GF-D8 (cell line): ENCODE data around the gene RBM19.
"Not testable (repeated sequence)": the region's sequence is repeated elsewhere in the genome, so short reads cannot be mapped to it uniquely, and the experiment has no call there.

ENCODE experiments used
- DNase-seq: peaks from one replicate; lab custom pipeline; 2025; lab: John Stamatoyannopoulos, UW

Gene RBM19

DNA sequence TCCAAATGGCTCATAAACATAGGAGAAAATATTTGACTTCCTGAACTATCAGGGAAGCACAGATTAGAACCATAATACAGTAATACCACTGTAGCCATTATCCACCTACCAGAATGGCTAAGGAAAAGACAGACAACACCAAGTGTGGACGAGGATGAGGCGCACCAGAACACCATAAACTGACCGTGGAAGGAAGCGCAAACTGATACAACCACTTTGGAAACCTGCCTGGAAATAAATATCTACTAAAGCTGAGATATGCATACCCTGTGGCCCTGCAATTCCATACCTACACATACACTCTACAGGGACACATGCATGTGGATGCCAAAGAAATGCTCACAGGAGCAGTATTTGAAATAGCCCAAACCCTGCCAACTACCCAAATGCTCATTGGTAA lies 60.3 kb downstream of the RBM19 start:
- no peak for DNase-seq

DNA sequence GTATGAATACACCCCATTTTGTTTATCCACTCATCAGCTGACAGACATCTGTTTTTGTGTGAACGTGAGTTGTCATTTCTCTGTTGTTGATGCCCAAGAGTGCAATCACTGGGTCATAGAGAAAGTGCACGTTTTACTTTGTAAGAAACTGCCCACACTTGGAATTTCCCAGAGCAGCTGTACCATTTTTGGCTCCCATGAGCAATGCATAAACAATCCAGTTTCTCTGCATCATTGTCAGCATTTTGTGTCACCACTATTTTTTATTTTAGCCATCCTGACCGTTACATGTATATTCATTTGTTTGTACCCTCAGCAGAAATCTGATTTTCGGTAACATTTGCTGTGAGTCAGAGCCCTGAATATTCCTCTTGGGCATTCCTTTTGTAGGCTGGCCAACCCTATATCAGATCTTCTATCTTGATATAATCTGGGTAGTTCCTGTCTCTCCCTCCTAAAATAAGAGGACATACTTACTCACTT lies 62.7 kb downstream of the RBM19 start:
- DNase-seq: no peak

DNA sequence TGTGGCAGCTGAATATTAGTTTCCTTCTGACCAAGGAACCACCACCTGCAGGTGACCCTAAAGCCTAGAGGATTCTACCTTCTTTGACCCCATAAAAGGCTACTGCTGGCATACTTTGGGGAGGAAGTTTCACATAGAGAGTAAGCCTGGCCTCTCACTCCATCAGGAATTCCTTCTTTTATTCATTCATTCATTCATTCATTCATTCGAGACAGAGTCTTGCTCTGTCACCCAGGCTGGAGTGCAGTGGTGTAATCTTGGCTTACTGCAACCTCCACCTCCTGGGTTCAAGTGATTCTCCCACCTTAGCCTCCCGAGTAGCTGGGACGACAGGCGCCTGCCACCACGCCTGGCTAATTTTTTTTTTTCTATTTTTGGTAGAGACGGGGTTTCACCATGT lies 64.8 kb downstream of the RBM19 start:
- DNase-seq: not testable (repeated sequence)

DNA sequence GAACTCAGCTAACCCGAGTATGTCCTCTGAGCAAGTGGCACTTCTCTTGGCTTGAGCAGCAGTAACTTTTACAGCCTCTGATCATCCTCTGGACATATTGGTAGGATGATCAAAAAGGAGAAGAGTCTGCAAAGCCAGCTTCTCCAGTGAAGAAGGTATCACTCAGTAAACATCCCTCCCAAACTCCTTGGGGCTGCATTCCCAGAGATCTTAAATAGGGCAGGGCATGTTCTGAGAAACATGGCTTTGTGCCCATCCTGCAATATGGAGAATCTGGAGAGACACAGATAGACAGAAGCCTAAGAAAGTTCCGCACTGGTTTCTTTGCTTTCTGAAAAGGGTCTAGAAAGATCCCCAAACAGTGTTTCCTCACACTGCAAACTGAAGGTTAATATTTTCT lies 65.4 kb downstream of the RBM19 start:
- no peak for DNase-seq

DNA sequence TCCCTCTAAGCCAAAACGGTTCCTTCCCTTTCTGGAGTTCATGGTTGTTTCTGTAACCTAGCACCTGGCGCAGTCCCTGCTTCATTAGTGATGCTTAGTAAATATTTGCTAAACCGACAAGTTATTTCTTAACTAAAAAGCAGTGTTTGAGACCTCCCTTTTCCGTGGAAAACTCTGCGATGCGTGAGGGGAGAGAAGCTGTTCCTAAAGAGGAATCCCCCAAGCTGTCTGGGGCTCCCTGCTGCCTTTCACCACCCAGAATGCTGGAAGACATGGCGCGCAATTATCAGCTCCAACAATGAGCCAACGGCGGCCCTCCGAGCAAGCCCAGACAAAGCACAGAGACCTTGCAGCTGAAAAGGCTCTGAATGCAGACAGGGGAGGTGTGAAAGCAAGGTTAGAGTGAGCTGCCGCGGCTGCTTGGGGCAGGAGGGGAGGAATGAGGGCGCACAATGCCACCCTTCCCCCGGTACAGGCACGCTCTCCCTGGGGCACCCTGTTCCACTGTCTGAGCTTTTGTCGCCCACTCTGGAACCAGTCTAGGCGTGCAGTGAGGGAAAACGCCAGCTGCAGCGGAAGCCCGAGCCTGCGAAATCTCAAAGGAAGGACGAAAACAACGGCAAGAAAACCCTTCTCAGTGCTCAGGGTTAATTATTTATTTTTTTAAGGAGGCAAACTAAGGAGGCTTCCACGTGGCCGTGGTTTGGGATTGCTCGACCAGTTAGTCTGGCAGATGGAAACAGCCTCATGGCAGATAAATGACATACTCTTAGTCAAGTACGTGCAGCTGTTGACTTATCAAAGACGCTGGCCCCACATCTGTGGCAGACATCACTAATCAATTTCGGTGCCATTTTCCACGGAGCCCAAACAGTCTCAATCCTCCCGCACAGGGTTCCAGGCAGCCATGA lies 66.3 kb downstream of the RBM19 start:
- DNase-seq: no peak

DNA sequence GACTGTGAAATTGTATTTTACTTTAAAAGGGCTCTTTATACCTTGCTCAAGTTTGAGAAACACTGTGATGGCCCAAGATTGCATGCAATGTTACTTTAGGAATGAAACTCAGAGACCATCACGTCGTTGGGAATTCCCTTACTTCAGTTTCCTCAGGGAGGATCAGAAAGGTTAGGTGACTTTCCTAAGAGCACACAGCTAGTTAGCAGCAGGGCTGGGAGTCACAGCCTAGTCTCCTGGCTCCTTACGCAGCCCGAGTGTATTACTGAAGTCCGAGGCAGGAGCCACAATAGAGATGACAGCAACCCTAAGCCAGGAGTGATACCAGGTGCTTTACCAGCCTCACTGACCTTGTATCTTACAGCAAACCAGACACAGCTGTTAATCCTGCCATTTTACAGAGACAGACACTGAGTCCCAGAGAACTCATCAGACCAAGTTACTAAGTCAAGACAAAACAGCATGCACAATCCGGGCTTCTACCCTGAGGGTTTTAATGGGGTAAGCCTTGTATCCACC lies 67.0 kb downstream of the RBM19 start:
- DNase-seq: no peak

DNA sequence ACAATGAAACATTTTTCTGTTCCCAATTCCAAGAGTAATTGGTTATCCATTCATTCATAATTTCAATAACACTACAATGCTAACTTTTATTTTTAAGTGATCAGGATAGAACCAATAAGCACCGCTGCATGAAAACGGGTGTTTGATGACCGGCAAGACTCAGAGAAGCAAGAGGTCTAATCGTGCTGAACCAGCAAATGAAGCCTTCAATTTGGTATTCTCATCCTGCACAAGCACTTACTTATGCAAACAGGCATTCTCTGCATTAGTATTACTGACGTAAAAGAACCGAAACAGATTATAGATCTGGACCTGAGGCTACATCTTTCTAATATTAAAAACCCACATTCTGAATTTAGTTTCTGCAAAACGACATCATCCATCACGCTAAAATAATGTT lies 67.7 kb downstream of the RBM19 start:
- DNase-seq: no peak

DNA sequence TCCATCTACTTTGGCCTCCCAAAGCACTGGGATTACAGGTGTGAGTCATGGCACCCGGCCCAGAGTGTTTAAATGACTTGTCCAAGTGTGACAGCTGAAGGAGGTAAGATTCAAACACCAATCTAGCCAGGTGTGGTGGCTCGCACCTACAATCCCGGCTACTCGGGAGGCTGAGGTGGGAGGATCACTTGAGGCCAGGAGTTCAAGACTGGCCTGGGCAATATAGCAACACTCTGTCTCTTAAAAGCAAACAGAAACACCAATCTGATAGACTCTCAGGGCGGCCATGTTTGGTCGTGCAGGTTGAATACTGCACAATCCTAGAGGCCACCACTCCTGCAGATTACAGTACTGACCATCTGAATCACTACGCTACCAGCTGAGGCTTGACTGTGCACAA lies 68.7 kb downstream of the RBM19 start:
- DNase-seq: no peak

DNA sequence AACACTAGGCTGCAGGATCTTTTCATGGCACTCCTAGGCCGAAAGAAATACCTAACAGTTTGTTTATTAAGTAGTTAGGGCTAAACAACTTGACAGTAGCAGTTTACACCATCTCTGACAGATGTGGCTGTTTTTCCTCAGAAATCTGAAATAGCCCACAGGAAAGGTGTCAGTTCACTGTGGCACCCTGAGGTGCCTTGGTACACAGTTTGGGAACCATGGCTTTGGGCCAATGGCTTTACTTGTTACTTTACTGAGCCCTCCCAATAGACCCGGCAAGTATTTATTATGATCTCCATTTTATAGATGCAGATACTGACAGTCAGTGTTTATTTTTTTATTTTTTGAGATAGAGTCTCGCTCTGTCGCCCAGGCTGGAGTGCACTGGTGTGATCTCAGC lies 69.3 kb downstream of the RBM19 start:
- DNase-seq: no peak

DNA sequence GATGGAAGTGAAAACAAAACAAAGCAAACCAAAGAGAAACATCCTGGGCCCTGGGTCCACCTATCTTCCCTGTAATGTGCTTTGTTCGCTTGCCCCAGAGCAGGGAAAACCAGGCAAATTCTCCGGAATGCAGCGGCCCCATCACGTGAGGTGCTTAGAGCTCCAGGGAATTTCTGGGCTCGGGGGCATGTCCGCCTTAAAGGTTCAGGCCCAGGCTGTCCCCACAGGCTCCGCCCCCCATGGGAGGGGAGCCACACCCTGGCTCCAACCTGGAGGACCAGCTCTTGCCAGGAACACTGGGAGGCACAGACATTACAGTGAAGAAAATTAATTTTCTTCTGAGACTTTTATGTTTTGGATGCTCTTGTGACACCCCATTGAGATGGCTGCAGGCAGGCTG lies 69.9 kb downstream of the RBM19 start:
- no peak for DNase-seq

DNA sequence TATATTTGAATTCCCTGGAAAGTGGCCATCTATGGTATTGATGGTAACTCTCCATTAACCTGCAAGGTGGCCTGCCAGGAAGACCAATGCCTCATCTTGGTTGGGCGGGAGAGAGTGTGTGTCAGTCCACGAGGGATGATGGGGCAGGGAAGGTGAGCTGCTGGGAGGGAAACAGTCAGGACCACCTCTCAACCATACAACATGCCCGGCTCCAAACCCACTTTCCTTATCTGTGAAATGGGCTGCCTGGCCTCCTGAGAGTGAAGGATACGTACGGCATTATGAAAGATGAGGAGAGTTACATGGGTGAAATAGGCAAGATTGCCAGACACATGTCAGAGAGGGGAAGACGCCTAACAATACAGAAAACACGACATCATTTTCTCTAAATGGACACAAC lies 70.9 kb downstream of the RBM19 start:
- DNase-seq: no peak

DNA sequence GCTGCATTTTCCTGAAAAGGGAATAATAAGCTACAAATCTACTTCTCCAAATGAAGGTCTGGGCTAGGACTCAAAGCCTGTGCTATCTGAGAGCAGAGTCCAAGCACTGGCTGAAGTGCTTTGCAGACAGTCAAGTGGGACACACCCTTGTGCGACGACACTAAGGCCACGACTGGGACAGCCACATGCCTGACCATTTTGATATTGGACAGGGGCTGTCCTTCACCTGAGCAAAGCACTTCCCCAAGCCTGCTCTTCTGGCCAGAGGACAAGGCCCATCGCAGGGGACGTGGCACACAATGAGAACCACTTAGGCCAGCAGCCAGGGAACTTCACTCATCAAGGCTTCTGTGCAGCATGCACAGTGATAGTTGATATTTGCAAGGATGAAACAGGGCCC lies 71.4 kb downstream of the RBM19 start:
- no peak for DNase-seq

DNA sequence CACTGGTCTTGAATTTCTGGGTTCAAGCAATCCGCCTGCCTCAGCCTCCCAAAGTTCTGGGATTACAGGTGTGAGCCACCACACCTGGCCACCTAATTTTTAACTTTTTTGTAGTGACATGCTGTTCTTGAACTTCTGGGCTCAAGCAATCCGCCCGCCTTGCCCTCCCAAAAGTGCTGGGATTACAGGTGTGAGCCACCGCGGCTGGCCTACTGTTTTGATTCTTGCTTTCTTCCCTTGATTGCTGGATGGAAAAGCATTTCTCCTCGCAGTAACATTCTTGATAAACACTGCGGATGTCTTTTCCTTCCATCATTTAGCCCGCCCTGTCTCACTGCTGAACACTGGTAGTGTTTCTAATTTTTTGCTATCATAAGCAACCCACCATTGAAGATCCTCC lies 72.9 kb downstream of the RBM19 start:
- DNase-seq: no peak

DNA sequence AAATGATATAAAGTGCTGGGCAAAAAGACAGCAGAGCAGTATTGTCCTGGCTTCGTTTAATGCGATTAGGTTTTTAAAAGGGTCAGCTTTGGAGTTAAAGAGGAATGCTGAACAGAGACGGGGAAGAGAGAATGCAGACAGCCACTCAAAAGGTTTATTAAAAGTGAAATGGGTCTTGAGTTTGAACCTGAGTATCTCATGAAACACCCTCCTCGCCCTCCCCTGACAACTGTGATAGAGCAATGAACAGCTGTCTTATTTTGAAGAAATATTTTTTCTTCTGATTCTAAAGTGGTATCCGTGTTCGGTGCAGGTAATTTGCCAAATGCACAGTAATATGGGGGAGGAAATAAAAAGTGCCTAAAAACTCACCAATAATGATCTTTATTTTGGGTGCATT lies 73.6 kb downstream of the RBM19 start:
- DNase-seq: no peak

DNA sequence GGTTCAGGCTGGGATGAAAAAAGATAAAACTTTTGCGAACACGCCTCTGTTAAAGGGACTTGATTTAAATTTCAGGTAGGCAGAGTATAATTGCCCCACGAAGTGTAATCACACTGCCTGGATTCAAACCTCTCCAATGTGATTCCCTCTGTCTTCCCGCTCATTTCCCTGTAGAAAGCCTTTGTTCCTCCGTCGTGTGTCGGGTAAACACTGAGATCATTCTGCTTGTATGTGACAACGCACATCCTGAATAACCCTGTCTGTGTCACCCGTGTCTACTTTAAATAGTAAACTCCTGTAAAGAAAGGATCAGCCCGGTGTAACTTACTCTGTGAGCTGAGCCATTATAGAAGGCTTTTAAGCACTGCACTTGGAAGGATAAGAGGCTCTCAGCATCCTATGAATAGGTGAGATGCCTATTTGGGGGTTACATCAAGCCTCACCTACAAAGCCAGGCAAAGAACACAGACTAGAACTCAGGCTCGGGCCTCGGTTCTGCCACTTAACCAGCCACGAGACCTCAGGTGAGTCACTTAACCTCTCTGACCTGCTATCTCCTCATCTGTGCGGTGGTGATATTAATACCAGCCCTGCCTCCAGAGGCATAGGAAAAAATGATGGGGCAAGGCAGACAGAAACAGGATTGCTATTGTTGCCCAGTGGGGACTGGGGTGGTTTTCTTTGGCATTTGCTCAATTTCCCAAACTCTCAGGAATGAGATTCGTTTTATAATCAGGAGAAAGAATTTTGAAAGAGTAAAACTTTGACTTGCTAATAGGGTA lies 74.2 kb downstream of the RBM19 start:
- no peak for DNase-seq

DNA sequence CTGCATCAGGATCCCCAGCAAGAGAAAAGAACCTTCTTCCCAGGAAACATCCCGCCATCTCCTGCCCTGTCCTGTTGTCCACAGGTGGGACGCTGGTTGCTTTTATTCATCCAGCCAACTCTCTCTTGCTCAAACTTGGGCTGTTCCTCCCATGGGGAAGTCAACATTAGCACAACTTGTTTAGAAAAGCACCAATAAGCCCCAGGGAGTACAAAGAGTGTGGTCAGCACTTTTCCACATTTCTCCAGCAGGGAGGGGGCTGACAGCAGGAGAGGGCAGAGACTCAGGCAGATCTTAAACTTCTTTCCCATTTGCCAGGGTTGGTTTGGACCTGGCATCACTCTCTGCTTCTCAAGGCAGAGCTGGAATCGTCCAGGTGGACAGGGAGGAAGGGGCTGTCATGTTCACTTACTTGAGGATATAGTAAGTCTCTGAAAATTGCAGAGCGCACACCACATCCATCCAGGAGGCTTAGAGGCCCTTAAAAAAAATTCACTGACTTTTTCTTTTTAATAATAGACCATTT lies 74.9 kb downstream of the RBM19 start:
- no peak for DNase-seq

DNA sequence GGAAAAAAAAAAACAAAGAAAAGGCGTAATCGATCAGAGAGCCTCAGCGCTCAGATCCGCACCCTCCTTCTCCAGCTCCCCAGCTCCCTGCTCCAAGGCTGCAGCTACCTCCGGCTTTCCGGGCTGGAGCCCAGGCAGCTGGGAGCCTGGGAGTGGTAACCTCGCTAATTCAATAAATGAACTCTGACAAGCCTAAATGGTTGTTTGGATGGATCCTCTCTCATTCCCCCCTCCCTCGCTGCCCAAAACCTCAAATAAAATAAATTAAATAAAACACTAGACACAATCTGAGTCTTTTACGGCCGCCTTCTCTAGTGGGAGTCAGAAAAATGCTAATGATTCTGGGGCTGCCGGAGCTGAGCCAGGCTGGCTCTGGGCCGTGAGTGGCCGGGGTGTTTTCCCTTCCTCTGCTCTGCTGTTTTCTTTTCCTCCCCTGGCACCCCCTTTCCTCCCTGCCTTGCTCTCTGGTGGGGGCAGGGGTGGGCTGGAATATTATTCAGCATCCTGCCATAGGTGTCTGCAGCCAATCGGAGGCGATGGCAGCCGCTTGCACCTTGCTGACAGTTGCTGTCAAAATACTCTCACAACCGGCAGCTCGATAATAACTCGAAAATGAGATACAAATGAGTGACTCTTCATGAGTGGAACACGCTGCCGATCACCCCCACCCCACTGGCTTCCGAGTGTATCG lies 76.1 kb downstream of the RBM19 start:
- DNase-seq: no peak

DNA sequence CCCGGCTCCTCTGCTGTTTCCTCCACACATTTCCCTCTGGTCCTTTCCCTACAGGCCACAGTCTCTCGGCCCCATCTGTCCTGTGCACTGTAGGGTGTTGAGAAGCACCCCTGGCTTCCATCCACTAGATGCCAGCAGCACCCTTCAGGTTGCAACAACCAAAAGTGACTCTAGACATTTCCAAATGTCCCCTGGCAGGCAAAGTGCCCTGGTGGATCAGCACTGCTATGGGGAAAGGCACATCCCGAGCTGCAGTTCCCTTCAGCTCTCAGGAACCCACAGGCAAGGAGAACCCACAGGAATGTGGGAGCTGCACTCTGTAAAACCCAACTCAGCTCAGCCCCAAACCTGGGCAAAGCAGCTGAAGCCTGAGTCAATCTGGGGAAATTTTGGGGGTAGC lies 77.0 kb downstream of the RBM19 start:
- no peak for DNase-seq

DNA sequence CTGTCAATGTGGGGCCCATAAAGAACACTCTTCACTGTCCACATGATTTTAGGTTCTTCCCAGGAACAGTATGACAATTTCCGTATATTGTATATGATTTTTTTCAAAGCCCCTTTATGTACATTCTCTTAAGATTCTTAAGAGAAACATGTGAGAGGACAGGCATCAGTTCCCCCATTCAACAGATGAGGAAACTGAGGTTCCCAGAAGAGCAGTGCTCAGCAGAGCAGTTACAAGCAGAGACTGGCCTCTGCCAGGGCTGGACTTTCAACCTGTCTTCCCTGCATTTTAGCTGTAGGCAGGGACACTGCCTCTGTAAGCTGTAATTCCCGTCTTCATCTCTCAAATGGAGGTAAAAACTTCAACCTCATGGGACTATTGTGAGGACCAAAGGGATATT lies 77.7 kb downstream of the RBM19 start:
- no peak for DNase-seq

DNA sequence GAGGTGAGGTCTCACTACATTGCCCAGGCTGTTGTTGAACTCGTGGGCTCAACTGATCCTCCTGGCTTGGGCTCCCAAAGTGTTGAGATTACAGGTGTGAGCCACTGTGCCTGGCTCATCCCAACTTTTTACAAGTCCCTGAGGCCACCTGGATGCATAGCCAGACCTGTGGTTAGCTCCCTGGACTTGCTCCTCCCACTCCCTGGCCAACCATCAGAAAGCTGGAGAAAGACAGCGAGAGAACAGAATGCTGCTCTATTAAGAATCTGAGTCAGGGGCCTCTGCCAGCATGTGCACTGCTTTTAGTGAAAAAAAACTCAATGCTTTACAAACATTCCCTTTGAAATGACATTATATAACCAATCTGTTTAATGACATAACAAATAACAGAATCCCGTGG lies 78.2 kb downstream of the RBM19 start:
- no peak for DNase-seq

DNA sequence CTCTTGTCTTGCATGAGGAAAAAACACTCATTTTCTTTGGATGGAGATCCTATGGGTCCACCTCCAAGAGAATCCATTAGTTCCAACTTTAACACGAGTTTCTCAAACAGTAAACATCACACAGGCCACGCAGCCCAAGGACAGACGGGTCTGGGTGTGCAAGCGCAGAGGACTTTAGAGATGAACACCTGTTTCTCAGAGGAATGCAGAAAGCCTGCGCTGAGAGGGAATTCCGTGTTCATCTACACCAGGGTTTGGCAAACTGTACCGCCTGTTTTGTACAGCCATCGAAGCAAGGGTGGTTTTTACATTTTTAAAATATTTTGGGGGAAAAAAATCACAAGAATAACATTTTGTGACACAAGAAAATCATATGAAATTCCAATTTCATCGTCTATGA lies 79.4 kb downstream of the RBM19 start:
- DNase-seq: no peak

DNA sequence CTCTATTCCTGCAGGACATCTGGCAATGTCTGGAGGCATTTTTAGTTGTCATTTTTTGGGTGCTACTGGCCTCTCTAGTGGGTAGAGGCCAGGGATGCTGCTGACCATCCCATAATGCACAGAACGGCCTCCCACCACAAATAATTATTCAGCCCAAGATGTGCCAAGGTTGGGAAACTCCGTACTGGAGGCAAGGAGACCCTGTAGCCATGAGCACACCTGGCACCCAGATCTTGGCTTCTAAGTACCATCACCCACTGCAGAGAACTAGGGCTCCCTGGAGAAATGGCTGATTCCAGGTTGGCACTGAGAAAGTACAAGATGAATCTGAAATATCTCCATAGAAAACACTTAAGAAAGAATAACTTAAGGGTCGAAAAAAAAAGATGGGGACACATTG lies 81.7 kb downstream of the RBM19 start:
- DNase-seq: no peak
